GM10847 (cell line): ENCODE data around the gene TUFT1.

Source experiments
- POLR2A ChIP-seq: IDR thresholded peaks from 2 replicates; pipeline ENCODE4 v1.6.1; 2011; ENCODE audit not compliant: insufficient read length; ENCODE audit errors: extremely low read depth

Gene TUFT1

GRCh38 chr1:151509350-151510019 is 30.6 kb upstream of the TUFT1 start:
- TF ChIP-seq POLR2A = no peak

- TF ChIP-seq POLR2A = no peak
These were observed 30.1 kb upstream of the TUFT1 start for GRCh38 chr1:151510020-151510405.

- no peak for TF ChIP-seq POLR2A
These were observed 29.5 kb upstream of the TUFT1 start for GRCh38 chr1:151510614-151510956.

GRCh38 chr1:151510957-151511635 is 29.0 kb upstream of the TUFT1 start, which contains the start of gene CGN:
CGN (plus strand) TSS chr1:151511387; CDS start chr1:151518520, 7,133 bp downstream.
- TF ChIP-seq POLR2A = no peak

- no peak for TF ChIP-seq POLR2A
These were observed 28.4 kb upstream of the TUFT1 start for GRCh38 chr1:151511636-151512215.

GRCh38 chr1:151512326-151512725 is 27.8 kb upstream of the TUFT1 start:
- TF ChIP-seq POLR2A = no peak

GRCh38 chr1:151512801-151513625 is 27.1 kb upstream of the TUFT1 start:
- TF ChIP-seq POLR2A = no peak

GRCh38 chr1:151513626-151514121 is 26.4 kb upstream of the TUFT1 start:
- TF ChIP-seq POLR2A = no peak

- no peak for TF ChIP-seq POLR2A
These were observed 25.7 kb upstream of the TUFT1 start for GRCh38 chr1:151514366-151514765.

- TF ChIP-seq POLR2A = no peak
These were observed 24.8 kb upstream of the TUFT1 start for GRCh38 chr1:151515265-151515664.

GRCh38 chr1:151516031-151516511 is 24.0 kb upstream of the TUFT1 start:
- no peak for TF ChIP-seq POLR2A

GRCh38 chr1:151518431-151518830 is 21.7 kb upstream of the TUFT1 start:
- TF ChIP-seq POLR2A = no peak

- no peak for TF ChIP-seq POLR2A
These were observed 21.2 kb upstream of the TUFT1 start for GRCh38 chr1:151518936-151519335.

GRCh38 chr1:151519667-151520066 is 20.4 kb upstream of the TUFT1 start:
- no peak for TF ChIP-seq POLR2A

- TF ChIP-seq POLR2A = no peak
These were observed 19.8 kb upstream of the TUFT1 start for GRCh38 chr1:151520359-151520758.
